GM12864 (cell line): ENCODE data around the gene DHX36.
A peak's percentile ranks its signal among the peaks of the same experiment; 100 is the strongest.

ENCODE experiments used
- DNase-seq: peaks from one replicate; pipeline ENCODE4 v3.0.0-alpha.2; 2011; ENCODE audit warnings: low read depth
- H3K4me3 ChIP-seq: 2 replicates; pipeline ENCODE4 v1.5.1; 2011; ENCODE audit warnings: mild to moderate bottlenecking, low read depth, low read length, control low read depth
- CTCF ChIP-seq: IDR thresholded peaks from 2 replicates; pipeline ENCODE4 v1.5.1; 2011; ENCODE audit warnings: low read depth, mild to moderate bottlenecking, moderate library complexity, low read length, control low read depth, inconsistent platforms; ENCODE audit errors: missing control alignments

The DHX36 gene

GRCh38 chr3:154274348-154274747 is 49.9 kb downstream of the DHX36 start:
- TF ChIP-seq CTCF, result no peak
- no peak for DNase-seq

GRCh38 chr3:154273381-154273780 is 50.9 kb downstream of the DHX36 start:
- H3K4me3 ChIP-seq, result no peak overlapping the region
- no peak for TF ChIP-seq CTCF
- DNase-seq, result no peak

More at GRCh38 chr3:154274348-154274747, 49.9 kb downstream of the DHX36 start:
- no peak overlapping the region for H3K4me3 ChIP-seq

- H3K4me3 ChIP-seq, result no peak overlapping the region
- TF ChIP-seq CTCF, result no peak
- DNase-seq, result no peak
These were observed 69.8 kb downstream of the DHX36 start for GRCh38 chr3:154254527-154254926.

- peak; percentile 80 for TF ChIP-seq CTCF
These were observed 71.3 kb downstream of the DHX36 start for GRCh38 chr3:154252759-154253638.

GRCh38 chr3:154251610-154252009 is 72.7 kb downstream of the DHX36 start:
- TF ChIP-seq CTCF, result no peak
- no peak overlapping the region for H3K4me3 ChIP-seq
- no peak for DNase-seq

More at GRCh38 chr3:154252759-154253638, 71.3 kb downstream of the DHX36 start:
- no peak overlapping the region for H3K4me3 ChIP-seq
- DNase-seq, result peak; percentile 25

GRCh38 chr3:154250291-154250690 is 74.0 kb downstream of the DHX36 start:
- no peak for DNase-seq
- no peak for TF ChIP-seq CTCF
- no peak overlapping the region for H3K4me3 ChIP-seq
